CD4-positive, alpha-beta T cell (primary cell): ENCODE data around the gene EMP1. TPM values are rescaled to one million over a fixed set of nuclear protein-coding genes. Genes with fewer than 3 reads are reported as not detected.

Source experiments
- ATAC-seq: fragments of 200-7000 bp; cut with Tn5 transposase; one replicate; pipeline ENCODE4 v1.10.0; 2022; ENCODE audit warnings: mild to moderate bottlenecking; ENCODE audit not compliant: poor library complexity
- CTCF ChIA-PET: fragments of 350-600 bp; sonication (Branson Sonifier 250); formaldehyde crosslinking; loops from one replicate; lab custom pipeline; 2021; ENCODE audit warnings: antibody characterized with exemption, inconsistent platforms; lab: Charles Lee
- POLR2A ChIA-PET: fragments of 350-600 bp; sonication (Branson Sonifier 250); formaldehyde crosslinking; loops from one replicate; lab custom pipeline; 2021; ENCODE audit warnings: antibody characterized with exemption, inconsistent platforms; lab: Charles Lee
- DNase-seq, 14 experiments: peaks; one replicate each; pipeline ENCODE4 v3.0.0-alpha.2; 2013 to 2020; ENCODE audit warnings: mixed read lengths in 2 of 14
- H3K27ac ChIP-seq, 2 donors: one replicate each; pipeline versions ENCODE4 v1.5.1 to v1.7.0; 2013; ENCODE audit warnings: low read length in 2 of 2, low read depth in 1 of 2, mild to moderate bottlenecking in 1 of 2
- H3K27me3 ChIP-seq, 2 experiments: 1 replicate in 1 of 2; 2 replicates in 1 of 2; pipeline versions ENCODE4 v1.6.1 to v1.7.0; 2013; ENCODE audit warnings: low read length in 2 of 2, control low read depth in 1 of 2, mild to moderate bottlenecking in 1 of 2, moderate library complexity in 1 of 2; ENCODE audit not compliant: insufficient read depth in 2 of 2, control insufficient read depth in 1 of 2
- H3K36me3 ChIP-seq: one replicate; pipeline ENCODE4 v1.6.1; 2013; ENCODE audit warnings: low read length, control low read depth; ENCODE audit not compliant: insufficient read depth
- H3K4me1 ChIP-seq: one replicate; pipeline ENCODE4 v1.6.1; 2013; ENCODE audit warnings: low read length, control low read depth; ENCODE audit not compliant: insufficient read depth
- H3K4me3 ChIP-seq: one replicate; pipeline ENCODE4 v1.5.1; 2013; ENCODE audit warnings: mild to moderate bottlenecking, low read length, moderate library complexity
- H3K9me3 ChIP-seq, 2 experiments: 1 replicate in 1 of 2; 2 replicates in 1 of 2; pipeline versions ENCODE4 v1.6.1 to v1.7.0; 2013; ENCODE audit warnings: low read length in 2 of 2, mild to moderate bottlenecking in 2 of 2, control low read depth in 1 of 2, moderate library complexity in 1 of 2; ENCODE audit not compliant: control insufficient read depth in 1 of 2, insufficient read depth in 1 of 2
- H3K27ac Mint-ChIP-seq: one replicate; pipeline ENCODE4 v1.8.0; 2020; ENCODE audit warnings: mixed read lengths
- H3K27me3 Mint-ChIP-seq: one replicate; pipeline ENCODE4 v1.8.0; 2021; ENCODE audit warnings: mixed read lengths
- H3K36me3 Mint-ChIP-seq: one replicate; pipeline ENCODE4 v1.8.0; 2021; ENCODE audit warnings: low read depth, mixed read lengths
- H3K4me1 Mint-ChIP-seq: one replicate; pipeline ENCODE4 v1.8.0; 2021; ENCODE audit warnings: low read depth, mixed read lengths
- H3K4me3 Mint-ChIP-seq: one replicate; pipeline ENCODE4 v1.8.0; 2020; ENCODE audit warnings: mild to moderate bottlenecking, mixed read lengths
- H3K9me3 Mint-ChIP-seq: one replicate; pipeline ENCODE4 v1.8.0; 2020; ENCODE audit warnings: mixed read lengths
- CTCF ChIP-seq: fragments of 200-600 bp; IDR thresholded peaks from one replicate; pipeline ENCODE4 v1.8.0; 2022; ENCODE audit warnings: antibody characterized with exemption, mild to moderate bottlenecking
- intact Hi-C, 2 experiments: fragments of 100-400 bp; cut with DNase I in 1 of 2; cut with micrococcal nuclease in 1 of 2; formaldehyde crosslinking; loops; one replicate each; pipeline versions ENCODE4 v1.15.1 to v1.9.0; 2023 to 2025; cut with DNase I, micrococcal nuclease
- total RNA-seq, 174 experiments: library from RNA in 2 of 174; stranded (reverse) in 2 of 174; gene quantifications; one replicate each; pipeline ENCODE4 v1.2.3 and lab custom pipeline; 2021 to 2026

EMP1 gene
- total RNA-seq, 2 experiments from 2014 or later = 9.0 to 9.1 TPM

- Histone ChIP-seq H3K36me3 (no peaks in the 10 kb centered on the region), H3K9me3 (no peaks in the 10 kb centered on the region), H3K4me1 (no peaks in the 10 kb centered on the region), H3K4me3 (no peak overlapping the region), H3K27me3 (peaks cover 0 to 4% of the 10 kb centered on the region in 2 experiments), H3K27ac (no peak overlapping the region)
- CTCF ChIA-PET = interaction anchor here (1.2 kb wide), 1 partner anchor 14 kb away, joined by 4 read pairs; no protein-coding TSS in a partner anchor
- H3K9me3 Mint-ChIP-seq = no peaks in the 10 kb centered on the region
- TF ChIP-seq CTCF = no peak
- POLR2A ChIA-PET = no interaction called here
- DNase-seq (no peak), ATAC-seq (no peak)
- H3K27ac Mint-ChIP-seq = no peak overlapping the region
- no peak overlapping the region for H3K4me3 Mint-ChIP-seq
- intact Hi-C loops = no loop called here
- H3K4me1 Mint-ChIP-seq = no peaks in the 10 kb centered on the region
- H3K27me3 Mint-ChIP-seq = peaks cover 7% of the 10 kb centered on the region
- H3K36me3 Mint-ChIP-seq = no peaks in the 10 kb centered on the region
Measured at GRCh38 chr12:13241833-13242488, 45.4 kb downstream of the EMP1 start.

- Mint-ChIP-seq H3K27me3 (peaks cover 11% of the 10 kb centered on the region), H3K4me3 (no peak overlapping the region), H3K9me3 (no peaks in the 10 kb centered on the region), H3K27ac (no peak overlapping the region), H3K4me1 (no peaks in the 10 kb centered on the region), H3K36me3 (no peaks in the 10 kb centered on the region)
- TF ChIP-seq CTCF = no peak
- no peaks in the 10 kb centered on the region for H3K9me3 ChIP-seq
- POLR2A ChIA-PET = no interaction called here
- no peak overlapping the region for H3K4me3 ChIP-seq
- H3K36me3 ChIP-seq = no peaks in the 10 kb centered on the region
- intact Hi-C loops = no loop called here
- DNase-seq (no peak), ATAC-seq (no peak)
- H3K27ac ChIP-seq = no peak overlapping the region
- H3K27me3 ChIP-seq = peaks cover 0 to 4% of the 10 kb centered on the region in 2 experiments
- CTCF ChIA-PET = no interaction called here
- no peaks in the 10 kb centered on the region for H3K4me1 ChIP-seq
Measured at GRCh38 chr12:13242936-13243335, 46.4 kb downstream of the EMP1 start.

GRCh38 chr12:13243516-13244070, 47.1 kb downstream of the EMP1 start:
- H3K27ac ChIP-seq = no peak overlapping the region
- peaks cover 0 to 4% of the 10 kb centered on the region in 2 experiments for H3K27me3 ChIP-seq
- ATAC-seq (no peak), DNase-seq (no peak)
- intact Hi-C loops = no loop called here
- ChIA-PET POLR2A (no interaction called here), CTCF (no interaction called here)
- Mint-ChIP-seq H3K27me3 (peaks cover 17% of the 10 kb centered on the region), H3K4me3 (no peak overlapping the region), H3K36me3 (no peaks in the 10 kb centered on the region), H3K27ac (no peak overlapping the region), H3K4me1 (no peaks in the 10 kb centered on the region), H3K9me3 (no peaks in the 10 kb centered on the region)
- TF ChIP-seq CTCF = no peak
- H3K9me3 ChIP-seq = no peaks in the 10 kb centered on the region
- H3K4me3 ChIP-seq = no peak overlapping the region
- no peaks in the 10 kb centered on the region for H3K4me1 ChIP-seq
- H3K36me3 ChIP-seq = no peaks in the 10 kb centered on the region
